ENCODE measurements around the gene FOXN4. TPM values are rescaled to one million over a fixed set of nuclear protein-coding genes. Genes with fewer than 3 reads are reported as not detected.

Gene FOXN4
- total RNA-seq, 4 donors from 2014 or later = not detected

DNA sequence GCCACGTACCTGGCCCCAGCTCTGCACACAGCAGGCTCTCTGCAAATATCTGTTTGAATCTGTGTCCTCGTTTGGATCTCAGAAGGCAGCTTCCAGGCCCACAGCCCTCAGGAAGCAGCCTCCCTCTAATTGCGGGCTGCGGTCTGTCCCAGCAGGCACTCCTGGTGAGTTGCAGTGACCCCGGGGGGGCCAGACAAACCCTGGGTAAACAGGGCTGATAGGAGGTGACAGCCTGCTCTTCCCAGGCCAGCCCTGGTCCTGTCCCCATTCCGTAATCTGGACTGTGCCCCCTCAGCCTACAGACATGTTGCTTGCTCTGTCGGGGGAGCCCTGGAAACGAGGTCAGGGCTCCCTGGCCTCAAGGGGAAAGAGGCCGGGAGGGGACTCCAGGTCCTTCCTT is 2.0 kb downstream of the FOXN4 start:
- intact Hi-C loops (cut with DNase I; ENCODE audit: low total_unique reads) (no loop called here), in situ Hi-C loops (cut with MboI; ENCODE audit: low sequenced_read_pairs in 4 of 4) (no loop called here)
- H3K36me3 ChIP-seq = no peaks in the 10 kb centered on the region
- H3K4me3 ChIP-seq = no peak overlapping the region
- H3K27me3 ChIP-seq = peaks cover 29 to 54% (median 32%) of the 10 kb centered on the region in 3 donors
- DNase-seq (no peak), ATAC-seq (no peak)
- peaks cover 8 to 10% of the 10 kb centered on the region in 2 donors for H3K4me1 ChIP-seq
- no peaks in the 10 kb centered on the region for H3K9me3 ChIP-seq
- no peak overlapping the region for H3K27ac ChIP-seq
- TF ChIP-seq CTCF (IDR thresholded peaks at IDR 0.05 in 4 of 5, conservative IDR thresholded peaks at IDR 0.05 in 1 of 5) (no peak), POLR2A (IDR thresholded peaks at IDR 0.05) (no peak)

- Histone ChIP-seq H3K4me1 (peaks cover 8 to 10% of the 10 kb centered on the region in 2 donors), H3K27me3 (peaks cover 20 to 42% (median 25%) of the 10 kb centered on the region in 3 donors), H3K36me3 (no peaks in the 10 kb centered on the region), H3K4me3 (no peak overlapping the region), H3K9me3 (no peaks in the 10 kb centered on the region), H3K27ac (no peak overlapping the region)
- in situ Hi-C loops (cut with MboI; ENCODE audit: low sequenced_read_pairs in 4 of 4) = no loop called here
- TF ChIP-seq CTCF (IDR thresholded peaks at IDR 0.05 in 4 of 5, conservative IDR thresholded peaks at IDR 0.05 in 1 of 5) (no peak), POLR2A (IDR thresholded peaks at IDR 0.05) (no peak)
- no peak for ATAC-seq
- no peak for DNase-seq
- intact Hi-C loops (cut with DNase I; ENCODE audit: low total_unique reads) = no loop called here
These were observed 3.5 kb downstream of the FOXN4 start for GRCh38 chr12:109305547-109305946.

GRCh38 chr12:109304485-109304884 is 4.6 kb downstream of the FOXN4 start:
- no peak for TF ChIP-seq CTCF (IDR thresholded peaks at IDR 0.05 in 4 of 5, conservative IDR thresholded peaks at IDR 0.05 in 1 of 5)
- no peak for TF ChIP-seq POLR2A (IDR thresholded peaks at IDR 0.05)
- Histone ChIP-seq H3K27me3 (peaks cover 13 to 35% (median 19%) of the 10 kb centered on the region in 3 donors), H3K36me3 (no peaks in the 10 kb centered on the region), H3K9me3 (no peaks in the 10 kb centered on the region), H3K27ac (no peak overlapping the region), H3K4me1 (peaks cover 7 to 10% of the 10 kb centered on the region in 2 donors), H3K4me3 (no peak overlapping the region)
- in situ Hi-C loops (cut with MboI; ENCODE audit: low sequenced_read_pairs in 4 of 4) = no loop called here
- DNase-seq (no peak), ATAC-seq (no peak)
- intact Hi-C loops (cut with DNase I; ENCODE audit: low total_unique reads) = no loop called here

DNA sequence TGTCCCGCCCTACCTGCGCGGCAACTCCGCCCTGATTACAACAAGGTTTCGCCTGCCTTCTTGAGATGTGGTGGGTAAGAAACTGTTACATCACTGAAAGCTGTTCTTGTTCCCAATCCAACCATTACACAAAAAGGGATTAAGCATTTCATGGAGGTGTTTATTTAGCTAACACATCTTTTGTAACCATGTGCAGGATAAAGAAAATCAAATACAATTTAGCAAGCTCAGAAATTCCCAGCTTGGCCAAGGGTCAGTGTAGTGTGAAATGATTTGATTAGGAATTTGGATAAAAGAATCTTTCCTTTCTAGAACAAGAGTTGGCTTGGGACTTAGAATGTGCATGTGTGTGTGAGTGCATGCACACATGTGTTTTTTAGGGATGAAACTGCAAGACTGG is 6.3 kb downstream of the FOXN4 start:
- intact Hi-C loops (cut with DNase I; ENCODE audit: low total_unique reads) = no loop called here
- in situ Hi-C loops (cut with MboI; ENCODE audit: low sequenced_read_pairs in 4 of 4) = no loop called here
- Histone ChIP-seq H3K4me3 (no peak overlapping the region), H3K27ac (no peak overlapping the region), H3K36me3 (no peaks in the 10 kb centered on the region), H3K27me3 (peaks cover 7 to 18% (median 9%) of the 10 kb centered on the region in 3 donors), H3K4me1 (no peaks in the 10 kb centered on the region), H3K9me3 (no peaks in the 10 kb centered on the region)
- no peak for DNase-seq
- ATAC-seq = no peak
- no peak for TF ChIP-seq CTCF (IDR thresholded peaks at IDR 0.05 in 4 of 5, conservative IDR thresholded peaks at IDR 0.05 in 1 of 5)
- TF ChIP-seq POLR2A (IDR thresholded peaks at IDR 0.05) = no peak

GRCh38 chr12:109302358-109302757 is 6.7 kb downstream of the FOXN4 start:
- Histone ChIP-seq H3K9me3 (no peaks in the 10 kb centered on the region), H3K4me1 (no peaks in the 10 kb centered on the region), H3K4me3 (no peak overlapping the region), H3K27ac (no peak overlapping the region), H3K27me3 (peaks cover 5 to 18% (median 9%) of the 10 kb centered on the region in 3 donors), H3K36me3 (no peaks in the 10 kb centered on the region)
- intact Hi-C loops (cut with DNase I; ENCODE audit: low total_unique reads) = no loop called here
- in situ Hi-C loops (cut with MboI; ENCODE audit: low sequenced_read_pairs in 4 of 4) = no loop called here
- ATAC-seq (no peak), DNase-seq (no peak)
- TF ChIP-seq CTCF (IDR thresholded peaks at IDR 0.05 in 4 of 5, conservative IDR thresholded peaks at IDR 0.05 in 1 of 5) = peak in 1 of 5 experiments; percentile 16
- TF ChIP-seq POLR2A (IDR thresholded peaks at IDR 0.05) = no peak

Measured in gastrocnemius medialis (tissue), 4 donors.